H9 (cell line): ENCODE measurements around the gene CRYBA1. TPM values are rescaled to one million over a fixed set of nuclear protein-coding genes. Genes with fewer than 3 reads are reported as not detected.

Experiments
- DNase-seq: peaks from one replicate; pipeline ENCODE4 v3.0.0-alpha.2; 2017
- H2AFZ ChIP-seq: one replicate; pipeline ENCODE4 v1.6.1; 2013; ENCODE audit warnings: mild to moderate bottlenecking, low read length, control low read depth, moderate library complexity
- H2AK5ac ChIP-seq: 2 replicates; pipeline ENCODE4 v1.6.1; 2013; ENCODE audit warnings: low read length, control low read depth, mixed read lengths; ENCODE audit not compliant: insufficient read length
- H2BK120ac ChIP-seq: one replicate; pipeline ENCODE4 v1.6.1; 2013; ENCODE audit warnings: low read depth, mild to moderate bottlenecking, low read length, control low read depth, inconsistent platforms; ENCODE audit not compliant: poor library complexity, severe bottlenecking
- H2BK12ac ChIP-seq: 2 replicates; pipeline ENCODE4 v1.6.1; 2013; ENCODE audit warnings: low read length, control low read depth, mixed read lengths, low read depth; ENCODE audit not compliant: insufficient read length
- H2BK15ac ChIP-seq: 2 replicates; pipeline ENCODE4 v1.6.1; 2013; ENCODE audit warnings: low read depth, low read length, control low read depth
- H2BK20ac ChIP-seq: one replicate; pipeline ENCODE4 v1.6.1; 2013; ENCODE audit warnings: low read depth, mild to moderate bottlenecking, low read length, control low read depth, inconsistent platforms; ENCODE audit not compliant: poor library complexity, severe bottlenecking
- H2BK5ac ChIP-seq: 2 replicates; pipeline ENCODE4 v1.6.1; 2013; ENCODE audit warnings: low read length, control low read depth, mixed read lengths; ENCODE audit not compliant: insufficient read length
- H3K14ac ChIP-seq: 2 replicates; pipeline ENCODE4 v1.6.1; 2013; ENCODE audit warnings: low read length, control low read depth; ENCODE audit not compliant: insufficient read depth
- H3K18ac ChIP-seq: 2 replicates; pipeline ENCODE4 v1.6.1; 2013; ENCODE audit warnings: low read depth, mild to moderate bottlenecking, mixed read lengths, low read length, control low read depth; ENCODE audit not compliant: insufficient read length
- H3K23ac ChIP-seq: 2 replicates; pipeline ENCODE4 v1.6.1; 2013; ENCODE audit warnings: low read length, control low read depth, mixed read lengths, low read depth; ENCODE audit not compliant: insufficient read length
- H3K23me2 ChIP-seq: 2 replicates; pipeline ENCODE4 v1.6.1; 2013; ENCODE audit warnings: low read depth, mild to moderate bottlenecking, mixed read lengths, low read length, control low read depth; ENCODE audit not compliant: insufficient read length, poor library complexity, severe bottlenecking
- H3K27ac ChIP-seq: 2 replicates; pipeline ENCODE4 v1.5.1; 2013; ENCODE audit warnings: low read length, control low read depth, mixed read lengths, low read depth; ENCODE audit not compliant: insufficient read length
- H3K27me3 ChIP-seq: 2 replicates; pipeline ENCODE4 v1.6.1; 2013; ENCODE audit warnings: low read length, control low read depth, inconsistent platforms; ENCODE audit not compliant: insufficient read depth
- H3K4ac ChIP-seq: 2 replicates; pipeline ENCODE4 v1.6.1; 2013; ENCODE audit warnings: low read depth, mild to moderate bottlenecking, control low read depth, inconsistent platforms, low read length, moderate library complexity
- H3K4me1 ChIP-seq: 2 replicates; pipeline ENCODE4 v1.6.1; 2013; ENCODE audit warnings: low read length, control low read depth, inconsistent platforms; ENCODE audit not compliant: insufficient read depth
- H3K4me2 ChIP-seq: 2 replicates; pipeline ENCODE4 v1.6.1; 2013; ENCODE audit warnings: low read length, control low read depth, mixed read lengths; ENCODE audit not compliant: insufficient read length, insufficient read depth
- H3K56ac ChIP-seq: 2 replicates; pipeline ENCODE4 v1.6.1; 2013; ENCODE audit warnings: low read depth, mild to moderate bottlenecking, mixed read lengths, low read length, control low read depth; ENCODE audit not compliant: insufficient read length
- H3K79me1 ChIP-seq: 2 replicates; pipeline ENCODE4 v1.6.1; 2013; ENCODE audit warnings: low read depth, mild to moderate bottlenecking, moderate library complexity, low read length, control low read depth, inconsistent platforms; ENCODE audit not compliant: insufficient read depth, poor library complexity, severe bottlenecking
- H3K79me2 ChIP-seq: 2 replicates; pipeline ENCODE4 v1.6.1; 2013; ENCODE audit warnings: low read length, control low read depth, inconsistent platforms; ENCODE audit not compliant: insufficient read depth
- H3K9ac ChIP-seq: 2 replicates; pipeline ENCODE4 v1.6.1; 2013; ENCODE audit warnings: low read length, control low read depth, mixed read lengths; ENCODE audit not compliant: insufficient read length; ENCODE audit errors: extremely low read depth
- H3K9me3 ChIP-seq: one replicate; pipeline ENCODE4 v1.6.1; 2013; ENCODE audit warnings: low read depth, low read length, inconsistent platforms; ENCODE audit not compliant: control insufficient read depth
- H3T11ph ChIP-seq: one replicate; pipeline ENCODE4 v1.6.1; 2013; ENCODE audit warnings: mild to moderate bottlenecking, low read length, control low read depth, inconsistent platforms
- H4K20me1 ChIP-seq: one replicate; pipeline ENCODE4 v1.6.1; 2013; ENCODE audit not compliant: control insufficient read depth, insufficient read length, insufficient read depth
- H4K5ac ChIP-seq: 2 replicates; pipeline ENCODE4 v1.6.1; 2013; ENCODE audit warnings: low read depth, mild to moderate bottlenecking, mixed read lengths, low read length, control low read depth; ENCODE audit not compliant: insufficient read length
- H4K8ac ChIP-seq: replicated peaks from 2 replicates; pipeline ENCODE4 v1.6.1; 2013; ENCODE audit warnings: low read length, control low read depth, mixed read lengths, low read depth; ENCODE audit not compliant: insufficient read length
- H4K91ac ChIP-seq: 2 replicates; pipeline ENCODE4 v1.6.1; 2013; ENCODE audit warnings: low read depth, mild to moderate bottlenecking, moderate library complexity, mixed read lengths, low read length, control low read depth; ENCODE audit not compliant: insufficient read length
- H3K27ac Mint-ChIP-seq, 3 experiments: 2 replicates in 2 of 3; 3 replicates in 1 of 3; pipeline ENCODE4 v1.8.0; 2020 to 2021; ENCODE audit warnings: mixed read lengths in 3 of 3, mild to moderate bottlenecking in 1 of 3, moderate library complexity in 1 of 3
- H3K27me3 Mint-ChIP-seq: 2 replicates; pipeline ENCODE4 v1.8.0; 2021; ENCODE audit warnings: low read depth, mild to moderate bottlenecking, moderate library complexity, mixed read lengths
- H3K36me3 Mint-ChIP-seq, 3 experiments: 2 replicates in 2 of 3; 3 replicates in 1 of 3; pipeline ENCODE4 v1.8.0; 2020 to 2021; ENCODE audit warnings: low read depth in 3 of 3, mixed read lengths in 3 of 3; ENCODE audit not compliant: insufficient read depth in 1 of 3
- H3K4me1 Mint-ChIP-seq, 2 experiments: 2 replicates each; pipeline ENCODE4 v1.8.0; 2020; ENCODE audit warnings: mixed read lengths in 2 of 2
- H3K4me3 Mint-ChIP-seq, 2 experiments: 2 replicates in 1 of 2; 3 replicates in 1 of 2; pipeline ENCODE4 v1.8.0; 2020 to 2021; ENCODE audit warnings: mild to moderate bottlenecking in 2 of 2, mixed read lengths in 2 of 2, moderate library complexity in 1 of 2
- H3K9me3 Mint-ChIP-seq, 2 experiments: 2 replicates in 1 of 2; 3 replicates in 1 of 2; pipeline ENCODE4 v1.8.0; 2020; ENCODE audit warnings: mild to moderate bottlenecking in 2 of 2, mixed read lengths in 2 of 2, moderate library complexity in 1 of 2
- WGBS: extraction: QIAGEN DNeasy Blood & Tissue Kit; methylation state at CpG from one replicate; pipeline ENCODE4 v1.1.7; 2013; ENCODE audit warnings: missing lambda C conversion rate, low lambda C conversion rate, mixed read lengths; ENCODE audit not compliant: insufficient read length; ENCODE audit errors: extremely low coverage; 5-methylcytosine and 5-hydroxymethylcytosine counted together
- total RNA-seq: library from RNA; stranded (reverse); gene quantifications from 2 replicates; pipeline ENCODE4 v1.2.1, GENCODE V29; 2021
- TF ChIP-seq, protein P1 (sequence below): fragments of 200-600 bp; sonication (generic); conservative IDR thresholded peaks from 3 replicates; pipeline ENCODE4 v1.8.0; 2021; ENCODE audit warnings: antibody characterized with exemption, mild to moderate bottlenecking

CRYBA1 gene
- total RNA-seq, 1 experiment from 2014 or later: not detected

- DNase-seq: no peak
- H3K27me3 ChIP-seq: no peaks in the 10 kb centered on the region
- no peak overlapping the region for H3T11ph ChIP-seq
- no peaks in the 10 kb centered on the region; the same call in 1 of the 2 replicates for H3K4me1 ChIP-seq
- no peak overlapping the region for H2AFZ ChIP-seq
- H3K23me2 ChIP-seq: no peaks in the 10 kb centered on the region
- H3K9ac ChIP-seq: peak overlapping the region; percentile 78
- H3K9me3 ChIP-seq: no peaks in the 10 kb centered on the region
- peaks cover 19 to 30% of the 10 kb centered on the region in 2 experiments for H3K4me1 Mint-ChIP-seq
- H3K4me3 Mint-ChIP-seq: peak overlapping the region; percentile 100
- no peak overlapping the region for H2BK15ac ChIP-seq
- peaks cover 19 to 29% (median 28%) of the 10 kb centered on the region in 3 experiments for H3K36me3 Mint-ChIP-seq
- TF ChIP-seq, protein P1, sequence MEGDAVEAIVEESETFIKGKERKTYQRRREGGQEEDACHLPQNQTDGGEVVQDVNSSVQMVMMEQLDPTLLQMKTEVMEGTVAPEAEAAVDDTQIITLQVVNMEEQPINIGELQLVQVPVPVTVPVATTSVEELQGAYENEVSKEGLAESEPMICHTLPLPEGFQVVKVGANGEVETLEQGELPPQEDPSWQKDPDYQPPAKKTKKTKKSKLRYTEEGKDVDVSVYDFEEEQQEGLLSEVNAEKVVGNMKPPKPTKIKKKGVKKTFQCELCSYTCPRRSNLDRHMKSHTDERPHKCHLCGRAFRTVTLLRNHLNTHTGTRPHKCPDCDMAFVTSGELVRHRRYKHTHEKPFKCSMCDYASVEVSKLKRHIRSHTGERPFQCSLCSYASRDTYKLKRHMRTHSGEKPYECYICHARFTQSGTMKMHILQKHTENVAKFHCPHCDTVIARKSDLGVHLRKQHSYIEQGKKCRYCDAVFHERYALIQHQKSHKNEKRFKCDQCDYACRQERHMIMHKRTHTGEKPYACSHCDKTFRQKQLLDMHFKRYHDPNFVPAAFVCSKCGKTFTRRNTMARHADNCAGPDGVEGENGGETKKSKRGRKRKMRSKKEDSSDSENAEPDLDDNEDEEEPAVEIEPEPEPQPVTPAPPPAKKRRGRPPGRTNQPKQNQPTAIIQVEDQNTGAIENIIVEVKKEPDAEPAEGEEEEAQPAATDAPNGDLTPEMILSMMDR: no peak
- no peak overlapping the region for H3K4ac ChIP-seq
- H3K27ac Mint-ChIP-seq: peak overlapping the region; percentile 99 to 100 (median 99)
- no peak overlapping the region for H2BK20ac ChIP-seq
- peaks cover 2 to 4% of the 10 kb centered on the region in 2 experiments; a peak in 4 of 5 replicates for H3K9me3 Mint-ChIP-seq
- H3K18ac ChIP-seq: no peak overlapping the region
- H3K4me2 ChIP-seq: peak overlapping the region; percentile 44
- peak overlapping the region; percentile 34 for H3K27ac ChIP-seq
- no peak overlapping the region for H2BK12ac ChIP-seq
- H2AK5ac ChIP-seq: no peak overlapping the region
- H3K79me2 ChIP-seq: peaks cover 31% of the 10 kb centered on the region
- H3K56ac ChIP-seq: no peak overlapping the region
- no peaks in the 10 kb centered on the region for H4K20me1 ChIP-seq
- H4K91ac ChIP-seq: no peak overlapping the region
- H3K23ac ChIP-seq: no peak overlapping the region
- H2BK5ac ChIP-seq: no peak overlapping the region
- H4K5ac ChIP-seq: no peak overlapping the region
- H3K14ac ChIP-seq: no peak overlapping the region
- 0 out of 2 replicates have a peak, but pooled peaks cover 3% of the 10 kb centered on the region for H3K27me3 Mint-ChIP-seq
- no peaks in the 10 kb centered on the region for H3K79me1 ChIP-seq
- H4K8ac ChIP-seq: no peak overlapping the region
- no CpG with 5 or more reads among the region's 2 CpGs for whole genome bisulfite sequencing
- H2BK120ac ChIP-seq: no peak overlapping the region
These were observed 47.9 kb downstream of the CRYBA1 start for GRCh38 chr17:29294580-29294900.
